ENCODE measurements around the gene RNF144B.
"Not testable (repeated sequence)": the region's sequence is repeated elsewhere in the genome, so short reads cannot be mapped to it uniquely, and the experiment has no call there.

Gene RNF144B

GRCh38 chr6:18405477-18406293 lies 18.5 kb downstream of the RNF144B start:
- H3K27ac Mint-ChIP-seq = no peak overlapping the region
- H3K36me3 Mint-ChIP-seq = peaks cover 21% of the 10 kb centered on the region
- peaks cover 5% of the 10 kb centered on the region for H3K9me3 Mint-ChIP-seq
- DNase-seq (ENCODE audit: low spot score in 2 of 2) (no peak), ATAC-seq (ENCODE audit: low read depth) (no peak)
- H3K4me3 Mint-ChIP-seq = no peak overlapping the region
- H3K27me3 Mint-ChIP-seq = no peaks in the 10 kb centered on the region
- peaks cover 40% of the 10 kb centered on the region for H3K4me1 Mint-ChIP-seq

GRCh38 chr6:18406955-18407749 lies 20.0 kb downstream of the RNF144B start:
- no peak for ATAC-seq (ENCODE audit: low read depth)
- no peak overlapping the region for H3K4me3 Mint-ChIP-seq
- no peak overlapping the region for H3K27ac Mint-ChIP-seq
- H3K27me3 Mint-ChIP-seq = no peaks in the 10 kb centered on the region
- peaks cover 20% of the 10 kb centered on the region for H3K36me3 Mint-ChIP-seq
- H3K4me1 Mint-ChIP-seq = peaks cover 29% of the 10 kb centered on the region
- H3K9me3 Mint-ChIP-seq = peaks cover 5% of the 10 kb centered on the region
- DNase-seq (ENCODE audit: low spot score in 2 of 2) = no peak

- DNase-seq (ENCODE audit: low spot score in 2 of 2); H3K27me3 Mint-ChIP-seq; H3K27ac Mint-ChIP-seq; H3K4me3 Mint-ChIP-seq; ATAC-seq (ENCODE audit: low read depth); H3K9me3 Mint-ChIP-seq: not testable (repeated sequence)
- peaks cover 18% of the 10 kb centered on the region for H3K36me3 Mint-ChIP-seq
- peaks cover 25% of the 10 kb centered on the region for H3K4me1 Mint-ChIP-seq
Observed at GRCh38 chr6:18409602-18410001, 22.5 kb downstream of the RNF144B start.

GRCh38 chr6:18410412-18410811 lies 23.3 kb downstream of the RNF144B start:
- no peak for ATAC-seq (ENCODE audit: low read depth)
- peaks cover 25% of the 10 kb centered on the region for H3K4me1 Mint-ChIP-seq
- H3K27me3 Mint-ChIP-seq = no peaks in the 10 kb centered on the region
- no peak overlapping the region for H3K4me3 Mint-ChIP-seq
- no peak for DNase-seq (ENCODE audit: low spot score in 2 of 2)
- H3K9me3 Mint-ChIP-seq = peaks cover 5% of the 10 kb centered on the region
- H3K36me3 Mint-ChIP-seq = peaks cover 19% of the 10 kb centered on the region
- H3K27ac Mint-ChIP-seq = peak overlapping the region; percentile 14

- DNase-seq (ENCODE audit: low spot score in 2 of 2) = no peak
- H3K4me1 Mint-ChIP-seq = peaks cover 22% of the 10 kb centered on the region
- no peaks in the 10 kb centered on the region for H3K27me3 Mint-ChIP-seq
- peak; percentile 78 for ATAC-seq (ENCODE audit: low read depth)
- peak overlapping the region; percentile 51 for H3K4me3 Mint-ChIP-seq
- H3K36me3 Mint-ChIP-seq = peaks cover 15% of the 10 kb centered on the region
- H3K27ac Mint-ChIP-seq = peak overlapping the region; percentile 58
- H3K9me3 Mint-ChIP-seq = no peaks in the 10 kb centered on the region
Observed at GRCh38 chr6:18412068-18412467, 24.9 kb downstream of the RNF144B start.

GRCh38 chr6:18412644-18413043 lies 25.5 kb downstream of the RNF144B start:
- no peak overlapping the region for H3K4me3 Mint-ChIP-seq
- peak overlapping the region; percentile 58 for H3K27ac Mint-ChIP-seq
- H3K27me3 Mint-ChIP-seq = no peaks in the 10 kb centered on the region
- peaks cover 21% of the 10 kb centered on the region for H3K4me1 Mint-ChIP-seq
- ATAC-seq (ENCODE audit: low read depth) (no peak), DNase-seq (ENCODE audit: low spot score in 2 of 2) (no peak)
- H3K36me3 Mint-ChIP-seq = peaks cover 14% of the 10 kb centered on the region
- no peaks in the 10 kb centered on the region for H3K9me3 Mint-ChIP-seq

- Mint-ChIP-seq H3K27me3 (no peaks in the 10 kb centered on the region), H3K4me1 (peaks cover 21% of the 10 kb centered on the region), H3K9me3 (no peaks in the 10 kb centered on the region), H3K36me3 (peaks cover 14% of the 10 kb centered on the region), H3K27ac (peak overlapping the region; percentile 58), H3K4me3 (no peak overlapping the region)
- ATAC-seq (ENCODE audit: low read depth) = no peak
- DNase-seq (ENCODE audit: low spot score in 2 of 2) = no peak
Observed at GRCh38 chr6:18413381-18413780, 26.2 kb downstream of the RNF144B start.

GRCh38 chr6:18414116-18414515 lies 27.0 kb downstream of the RNF144B start:
- ATAC-seq (ENCODE audit: low read depth) = no peak
- H3K4me3 Mint-ChIP-seq = no peak overlapping the region
- peaks cover 14% of the 10 kb centered on the region for H3K36me3 Mint-ChIP-seq
- peaks cover 21% of the 10 kb centered on the region for H3K4me1 Mint-ChIP-seq
- DNase-seq (ENCODE audit: low spot score in 2 of 2) = no peak
- H3K27me3 Mint-ChIP-seq = no peaks in the 10 kb centered on the region
- no peak overlapping the region for H3K27ac Mint-ChIP-seq
- no peaks in the 10 kb centered on the region for H3K9me3 Mint-ChIP-seq

GRCh38 chr6:18415207-18415606 lies 28.1 kb downstream of the RNF144B start:
- Mint-ChIP-seq H3K27ac (no peak overlapping the region), H3K9me3 (no peaks in the 10 kb centered on the region), H3K27me3 (no peaks in the 10 kb centered on the region), H3K4me1 (peaks cover 22% of the 10 kb centered on the region), H3K4me3 (no peak overlapping the region), H3K36me3 (peaks cover 21% of the 10 kb centered on the region)
- no peak for DNase-seq (ENCODE audit: low spot score in 2 of 2)
- no peak for ATAC-seq (ENCODE audit: low read depth)

- no peak for DNase-seq (ENCODE audit: low spot score in 2 of 2)
- Mint-ChIP-seq H3K36me3 (peaks cover 18% of the 10 kb centered on the region), H3K4me3 (no peak overlapping the region), H3K27me3 (no peaks in the 10 kb centered on the region), H3K27ac (no peak overlapping the region), H3K9me3 (no peaks in the 10 kb centered on the region), H3K4me1 (peaks cover 20% of the 10 kb centered on the region)
- no peak for ATAC-seq (ENCODE audit: low read depth)
Observed at GRCh38 chr6:18415671-18416340, 28.7 kb downstream of the RNF144B start.

- peaks cover 18% of the 10 kb centered on the region for H3K36me3 Mint-ChIP-seq
- ATAC-seq (ENCODE audit: low read depth) = no peak
- no peak overlapping the region for H3K27ac Mint-ChIP-seq
- no peaks in the 10 kb centered on the region for H3K27me3 Mint-ChIP-seq
- H3K9me3 Mint-ChIP-seq = no peaks in the 10 kb centered on the region
- peaks cover 20% of the 10 kb centered on the region for H3K4me1 Mint-ChIP-seq
- DNase-seq (ENCODE audit: low spot score in 2 of 2) = no peak
- no peak overlapping the region for H3K4me3 Mint-ChIP-seq
Observed at GRCh38 chr6:18416341-18416679, 29.2 kb downstream of the RNF144B start.

GRCh38 chr6:18420328-18420727 lies 33.2 kb downstream of the RNF144B start:
- no peaks in the 10 kb centered on the region for H3K27me3 Mint-ChIP-seq
- no peak overlapping the region for H3K4me3 Mint-ChIP-seq
- DNase-seq (ENCODE audit: low spot score in 2 of 2) (no peak), ATAC-seq (ENCODE audit: low read depth) (no peak)
- no peak overlapping the region for H3K27ac Mint-ChIP-seq
- peaks cover 18% of the 10 kb centered on the region for H3K36me3 Mint-ChIP-seq
- H3K4me1 Mint-ChIP-seq = peaks cover 21% of the 10 kb centered on the region
- no peaks in the 10 kb centered on the region for H3K9me3 Mint-ChIP-seq

- Mint-ChIP-seq H3K4me1 (peaks cover 20% of the 10 kb centered on the region), H3K27ac (no peak overlapping the region), H3K9me3 (no peaks in the 10 kb centered on the region), H3K27me3 (no peaks in the 10 kb centered on the region), H3K36me3 (peaks cover 12% of the 10 kb centered on the region), H3K4me3 (no peak overlapping the region)
- ATAC-seq (ENCODE audit: low read depth) (no peak), DNase-seq (ENCODE audit: low spot score in 2 of 2) (no peak)
Observed at GRCh38 chr6:18422136-18422535, 35.0 kb downstream of the RNF144B start.

- Mint-ChIP-seq H3K4me1 (peaks cover 22% of the 10 kb centered on the region), H3K27ac (no peak overlapping the region), H3K36me3 (peaks cover 19% of the 10 kb centered on the region), H3K4me3 (no peak overlapping the region), H3K9me3 (no peaks in the 10 kb centered on the region), H3K27me3 (no peaks in the 10 kb centered on the region)
- ATAC-seq (ENCODE audit: low read depth) (no peak), DNase-seq (ENCODE audit: low spot score in 2 of 2) (no peak)
Observed at GRCh38 chr6:18423426-18423825, 36.3 kb downstream of the RNF144B start.
